IMR-90 (cell line): ENCODE data around the gene GSE1.

Experiments
- CTCF ChIP-seq: conservative IDR thresholded peaks from 2 replicates; pipeline ENCODE4 v1.5.1; 2012; ENCODE audit warnings: mild to moderate bottlenecking, low read depth, low read length, improper control_type of control experiment
- FOS ChIP-seq: fragments of 150-350 bp; IDR thresholded peaks from 2 replicates; pipeline ENCODE4 v1.6.1; 2016; ENCODE audit warnings: low read depth, low read length
- MAFK ChIP-seq: IDR thresholded peaks from 2 replicates; pipeline ENCODE4 v1.6.1; 2012; ENCODE audit warnings: low read depth, low read length, improper control_type of control experiment
- MAZ ChIP-seq: IDR thresholded peaks from 2 replicates; pipeline ENCODE4 v1.6.1; 2012; ENCODE audit warnings: low read depth, mild to moderate bottlenecking, low read length, improper control_type of control experiment, moderate library complexity, borderline replicate concordance
- POLR2A ChIP-seq: IDR thresholded peaks from 2 replicates; pipeline ENCODE4 v1.6.1; 2012; ENCODE audit warnings: mild to moderate bottlenecking, low read depth, low read length
- SMC3 ChIP-seq: fragments of 150-350 bp; IDR thresholded peaks from 2 replicates; pipeline ENCODE4 v1.6.1; 2016; ENCODE audit warnings: low read depth, mild to moderate bottlenecking, antibody characterized with exemption, low read length, moderate library complexity

GRCh38 chr16:85583491-85584181, 29.5 kb upstream of the GSE1 start:
- TF ChIP-seq MAZ: peak; percentile 83
- no peak for TF ChIP-seq POLR2A
- TF ChIP-seq CTCF: no peak
- peak; percentile 61; the same call in 1 of the 2 replicates for TF ChIP-seq FOS
- TF ChIP-seq MAFK: no peak
- TF ChIP-seq SMC3: no peak
